ENCODE data around the gene SF3A2.

DNA sequence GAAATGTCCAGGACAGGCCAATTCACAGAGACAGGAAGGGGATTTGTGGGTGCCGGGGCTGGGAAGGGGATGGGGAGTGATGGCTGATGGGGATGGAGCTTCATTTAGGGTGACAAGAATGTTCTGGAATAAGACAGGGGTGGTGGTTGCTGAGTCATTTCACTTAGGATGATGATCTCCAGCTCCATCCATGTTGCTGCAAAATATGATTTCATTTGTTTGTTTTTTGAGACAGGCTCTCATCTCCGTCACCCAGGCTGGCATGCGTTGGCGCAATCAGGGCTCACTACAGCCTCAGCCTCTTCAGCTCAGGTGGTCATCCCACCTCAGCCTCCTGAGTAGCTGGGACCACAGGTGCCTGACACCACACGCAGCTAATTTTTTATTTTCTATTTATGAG, 22.7 kb downstream of the SF3A2 start:
- no peak for TF ChIP-seq GABPA (IDR thresholded peaks at IDR 0.05 in 1 of 2, conservative IDR thresholded peaks at IDR 0.05 in 1 of 2)
- TF ChIP-seq, protein P1, sequence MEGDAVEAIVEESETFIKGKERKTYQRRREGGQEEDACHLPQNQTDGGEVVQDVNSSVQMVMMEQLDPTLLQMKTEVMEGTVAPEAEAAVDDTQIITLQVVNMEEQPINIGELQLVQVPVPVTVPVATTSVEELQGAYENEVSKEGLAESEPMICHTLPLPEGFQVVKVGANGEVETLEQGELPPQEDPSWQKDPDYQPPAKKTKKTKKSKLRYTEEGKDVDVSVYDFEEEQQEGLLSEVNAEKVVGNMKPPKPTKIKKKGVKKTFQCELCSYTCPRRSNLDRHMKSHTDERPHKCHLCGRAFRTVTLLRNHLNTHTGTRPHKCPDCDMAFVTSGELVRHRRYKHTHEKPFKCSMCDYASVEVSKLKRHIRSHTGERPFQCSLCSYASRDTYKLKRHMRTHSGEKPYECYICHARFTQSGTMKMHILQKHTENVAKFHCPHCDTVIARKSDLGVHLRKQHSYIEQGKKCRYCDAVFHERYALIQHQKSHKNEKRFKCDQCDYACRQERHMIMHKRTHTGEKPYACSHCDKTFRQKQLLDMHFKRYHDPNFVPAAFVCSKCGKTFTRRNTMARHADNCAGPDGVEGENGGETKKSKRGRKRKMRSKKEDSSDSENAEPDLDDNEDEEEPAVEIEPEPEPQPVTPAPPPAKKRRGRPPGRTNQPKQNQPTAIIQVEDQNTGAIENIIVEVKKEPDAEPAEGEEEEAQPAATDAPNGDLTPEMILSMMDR (IDR thresholded peaks at IDR 0.05; ENCODE audit: low read depth, low read length, missing input control), result no peak
- TF ChIP-seq, protein P2, sequence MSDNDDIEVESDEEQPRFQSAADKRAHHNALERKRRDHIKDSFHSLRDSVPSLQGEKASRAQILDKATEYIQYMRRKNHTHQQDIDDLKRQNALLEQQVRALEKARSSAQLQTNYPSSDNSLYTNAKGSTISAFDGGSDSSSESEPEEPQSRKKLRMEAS (IDR thresholded peaks at IDR 0.05), result no peak
- TF ChIP-seq RAD21 (IDR thresholded peaks at IDR 0.05), result no peak
- TF ChIP-seq YY1 (IDR thresholded peaks at IDR 0.05), result no peak
- TF ChIP-seq SP1 (IDR thresholded peaks at IDR 0.05), result no peak
- TF ChIP-seq FOXA1 (IDR thresholded peaks at IDR 0.05), result no peak
- no peak for TF ChIP-seq ATF3 (IDR thresholded peaks at IDR 0.05)
- no peak for TF ChIP-seq JUND (IDR thresholded peaks at IDR 0.05)
- TF ChIP-seq EGR1 (IDR thresholded peaks at IDR 0.05; ENCODE audit: low read depth in 2 of 2), result no peak
- no peak for TF ChIP-seq TAF1 (conservative IDR thresholded peaks at IDR 0.05)
